Heart right ventricle (tissue), 16 donors: ENCODE measurements around the gene COL23A1. TPM values are rescaled to one million over a fixed set of nuclear protein-coding genes. Genes with fewer than 3 reads are reported as not detected.
A peak's percentile ranks its signal among the peaks of the same experiment; 100 is the strongest.

ENCODE experiments used
- ATAC-seq, 8 donors: fragments of 200-7000 bp; cut with Tn5 transposase; one replicate each; pipeline ENCODE4 v1.9.1; 2020; ENCODE audit warnings: mild to moderate bottlenecking in 8 of 8, moderate library complexity in 8 of 8, moderate number of reproducible peaks in 1 of 8
- DNase-seq, 2 donors: peaks; one replicate each; pipeline ENCODE4 v3.0.0-alpha.2; 2020
- H3K27ac ChIP-seq, 10 donors: fragments of 200-600 bp; sonication (generic) in 2 of 10; one replicate each; pipeline versions ENCODE4 v1.5.0 to v1.8.0; 2020 to 2022; ENCODE audit warnings: mild to moderate bottlenecking in 3 of 10
- H3K27me3 ChIP-seq, 7 donors: fragments of 200-600 bp; one replicate each; pipeline ENCODE4 v1.8.0; 2021 to 2022; ENCODE audit warnings: mild to moderate bottlenecking in 2 of 7
- H3K36me3 ChIP-seq, 9 donors: fragments of 200-600 bp; sonication (generic) in 1 of 9; one replicate each; pipeline versions ENCODE4 v1.5.0 to v1.8.0; 2020 to 2022; ENCODE audit warnings: mild to moderate bottlenecking in 2 of 9
- H3K4me1 ChIP-seq, 9 donors: fragments of 200-600 bp; sonication (generic) in 1 of 9; one replicate each; pipeline versions ENCODE4 v1.5.0 to v1.8.0; 2020 to 2022; ENCODE audit warnings: mild to moderate bottlenecking in 4 of 9
- H3K4me3 ChIP-seq, 10 donors: fragments of 200-600 bp; sonication (generic) in 2 of 10; one replicate each; pipeline versions ENCODE4 v1.5.0 to v1.8.0; 2020 to 2022; ENCODE audit warnings: mild to moderate bottlenecking in 7 of 10, moderate library complexity in 2 of 10
- H3K9me3 ChIP-seq, 11 donors: fragments of 200-600 bp in 10 of 11; sonication (generic) in 2 of 11; one replicate each; pipeline versions ENCODE4 v1.5.0 to v1.8.0; 2013 to 2022; ENCODE audit warnings: mild to moderate bottlenecking in 2 of 11, control low read depth in 1 of 11, moderate library complexity in 1 of 11
- CTCF ChIP-seq, 9 donors: fragments of 200-600 bp; sonication (generic) in 2 of 9; IDR thresholded peaks; one replicate each; pipeline versions ENCODE4 v1.5.0 to v1.8.0; 2021 to 2022; ENCODE audit warnings: antibody characterized with exemption in 9 of 9, mild to moderate bottlenecking in 5 of 9, moderate library complexity in 1 of 9
- WGBS, 2 donors: extraction: QIAGEN DNeasy Blood & Tissue Kit; methylation state at CpG; one replicate each; pipeline ENCODE4 v1.1.7; 2013; ENCODE audit warnings: inconsistent platforms in 1 of 2; 5-methylcytosine and 5-hydroxymethylcytosine counted together
- intact Hi-C, 10 donors: fragments of 100-400 bp; cut with DNase I; formaldehyde crosslinking; loops; one replicate each; pipeline versions ENCODE4 v1.11.1 to v1.14.2; 2022
- polyA plus RNA-seq, 2 donors: library from polyadenylated mRNA; stranded (reverse); fragments of 200-250 nt; gene quantifications; one replicate each; pipeline ENCODE4 v1.2.3, GENCODE V29; 2013
- total RNA-seq, 10 donors: library from RNA; stranded (reverse); fragmentation: NEBNext Ultra II Directional in 3 of 10; extraction: Animal tissue kit (Norgen Biotek cat#: 25700) in 3 of 10; gene quantifications; one replicate each; pipeline versions ENCODE4 v1.2.1 to v1.2.4, GENCODE V29; 2021 to 2023
- donor health status: Arrhythmogenic right ventricular cardiomyopathy.
- donor health status: ischemic (EF 13 %, LVEDD 7.1; RV severe dilation, severe dysfunction).
- donor health status: healthy with polysubstance abuse.
- donor health status: DM: no; HTN: yes; CAD: no.
- donor health status: DM: no; HTN: no; CAD: no.
- donor health status: ischemic (EF 25% LVEDD 6.9; RV normal size, moderate dysfunction).
- donor health status: ischemic (EF 25% LVEDD 5.7; RV mildly dilated, moderate dysfunction).
- donor health status: healthy.
- donor health status: DM: yes; HTN: yes; CAD: no.
- donor health status: Ischemic cardiomyopathy.
- donor health status: ischemic (EF 35%, LVEDD 5.7; RV mildly dilated, moderate dysfunction).
- donor health status: nonischemic (EF 11% LVEDD 7.7; RV severe dilation, severe dysfunction).
- donor health status: DM: yes; HTN: yes; CAD: no.
- donor health status: PGD.
- donor health status: ischemic (EF 29% LVEDD 5.4; RV normal size, mild dysfunction).
- donor health status: nonischemic (EF 23%, LVEDD 6.1; RV moderate dilation, normal function).

Gene COL23A1
- total and polyA plus RNA-seq, 12 donors: 8.9 to 29.0 (median 16.2) TPM

- peaks cover 0 to 1% (median 0%) of the 10 kb centered on the region in 7 donors for H3K27me3 ChIP-seq
- no peaks in the 10 kb centered on the region for H3K4me1 ChIP-seq
- H3K9me3 ChIP-seq: peaks cover 0 to 4% (median 0%) of the 10 kb centered on the region in 11 donors
- WGBS, 2 donors: 93 to 97% methylated on average over 12 to 15 of the region's 15 CpGs
- DNase-seq: peak in 1 of 2 donors; percentile 2
- TF ChIP-seq CTCF (IDR thresholded peaks at IDR 0.05): no peak
- no peak for ATAC-seq
- no peak overlapping the region for H3K27ac ChIP-seq
- intact Hi-C loops: no loop called here
- H3K36me3 ChIP-seq: no peaks in the 10 kb centered on the region
- no peak overlapping the region for H3K4me3 ChIP-seq
These were observed 288.6 kb downstream of the COL23A1 start for GRCh38 chr5:178301641-178302040.

GRCh38 chr5:178298283-178298807 is 291.8 kb downstream of the COL23A1 start:
- WGBS, 2 donors: 94 to 98% methylated on average over 4 of the region's 4 CpGs

GRCh38 chr5:178297751-178298150 is 292.4 kb downstream of the COL23A1 start:
- TF ChIP-seq CTCF (IDR thresholded peaks at IDR 0.05): no peak
- Histone ChIP-seq H3K4me1 (no peaks in the 10 kb centered on the region), H3K9me3 (peaks cover 0 to 4% (median 0%) of the 10 kb centered on the region in 11 donors), H3K27me3 (peaks cover 0 to under 1% (median 0%) of the 10 kb centered on the region in 7 donors), H3K36me3 (no peaks in the 10 kb centered on the region), H3K4me3 (no peak overlapping the region), H3K27ac (no peak overlapping the region)
- intact Hi-C loops: no loop called here
- WGBS, 2 donors: 71 to 81% methylated on average over 8 of the region's 8 CpGs
- ATAC-seq (no peak), DNase-seq (peak in 1 of 2 donors; percentile 3)

More at GRCh38 chr5:178298283-178298807, 291.8 kb downstream of the COL23A1 start:
- no peak overlapping the region for H3K27ac ChIP-seq
- peaks cover 0 to 4% (median 0%) of the 10 kb centered on the region in 11 donors for H3K9me3 ChIP-seq
- no peak for TF ChIP-seq CTCF (IDR thresholded peaks at IDR 0.05)
- intact Hi-C loops: no loop called here
- no peak overlapping the region for H3K4me3 ChIP-seq
- H3K4me1 ChIP-seq: no peaks in the 10 kb centered on the region
- H3K36me3 ChIP-seq: no peaks in the 10 kb centered on the region
- H3K27me3 ChIP-seq: no peaks in the 10 kb centered on the region
- DNase-seq (no peak), ATAC-seq (no peak)

GRCh38 chr5:178296066-178296465 is 294.1 kb downstream of the COL23A1 start:
- intact Hi-C loops: no loop called here
- ATAC-seq: peak in 7 of 8 donors; percentile 50 to 87 (median 69)
- Histone ChIP-seq H3K27ac (no peak overlapping the region), H3K4me1 (no peaks in the 10 kb centered on the region), H3K27me3 (peaks cover 0 to 16% (median 0%) of the 10 kb centered on the region in 7 donors), H3K4me3 (no peak overlapping the region), H3K9me3 (peaks cover 0 to 4% (median 0%) of the 10 kb centered on the region in 11 donors), H3K36me3 (no peaks in the 10 kb centered on the region)
- WGBS, 2 donors: 71 to 75% methylated on average over 6 of the region's 6 CpGs
- TF ChIP-seq CTCF (IDR thresholded peaks at IDR 0.05): no peak
- DNase-seq: peak; percentile 18 to 47
